ENCODE results near the gene PIK3C2A.

The PIK3C2A gene

GRCh38 chr11:17163736-17164135 is 44.0 kb downstream of the PIK3C2A start:
- DNase-seq: no peak
- Histone ChIP-seq H3K9me3 (ENCODE audit: control insufficient read depth, low read length) (no peaks in the 10 kb centered on the region), H3K27ac (ENCODE audit: insufficient read depth, low read length, poor library complexity, severe bottlenecking) (no peak overlapping the region), H3K36me3 (ENCODE audit: control insufficient read depth, insufficient read depth, low read length) (no peaks in the 10 kb centered on the region), H3K27me3 (replicated peaks; ENCODE audit: control insufficient read depth, insufficient read depth, low read length, poor library complexity, severe bottlenecking) (no peaks in the 10 kb centered on the region), H3K4me1 (ENCODE audit: control insufficient read depth, insufficient read depth, low read length, poor library complexity, severe bottlenecking) (peaks cover 7% of the 10 kb centered on the region), H3K4me3 (ENCODE audit: insufficient read depth, low read depth, low read length, poor library complexity, severe bottlenecking) (no peak overlapping the region)

GRCh38 chr11:17163291-17163690 is 44.5 kb downstream of the PIK3C2A start:
- peaks cover 7% of the 10 kb centered on the region for H3K4me1 ChIP-seq (ENCODE audit: control insufficient read depth, insufficient read depth, low read length, poor library complexity, severe bottlenecking)
- no peaks in the 10 kb centered on the region for H3K36me3 ChIP-seq (ENCODE audit: control insufficient read depth, insufficient read depth, low read length)
- no peaks in the 10 kb centered on the region for H3K9me3 ChIP-seq (ENCODE audit: control insufficient read depth, low read length)
- no peak overlapping the region for H3K27ac ChIP-seq (ENCODE audit: insufficient read depth, low read length, poor library complexity, severe bottlenecking)
- H3K27me3 ChIP-seq (replicated peaks; ENCODE audit: control insufficient read depth, insufficient read depth, low read length, poor library complexity, severe bottlenecking): no peaks in the 10 kb centered on the region
- DNase-seq: no peak
- no peak overlapping the region for H3K4me3 ChIP-seq (ENCODE audit: insufficient read depth, low read depth, low read length, poor library complexity, severe bottlenecking)

- H3K4me1 ChIP-seq (ENCODE audit: control insufficient read depth, insufficient read depth, low read length, poor library complexity, severe bottlenecking): peaks cover 7% of the 10 kb centered on the region
- H3K4me3 ChIP-seq (ENCODE audit: insufficient read depth, low read depth, low read length, poor library complexity, severe bottlenecking): no peak overlapping the region
- no peaks in the 10 kb centered on the region for H3K27me3 ChIP-seq (replicated peaks; ENCODE audit: control insufficient read depth, insufficient read depth, low read length, poor library complexity, severe bottlenecking)
- no peak overlapping the region for H3K27ac ChIP-seq (ENCODE audit: insufficient read depth, low read length, poor library complexity, severe bottlenecking)
- no peaks in the 10 kb centered on the region for H3K9me3 ChIP-seq (ENCODE audit: control insufficient read depth, low read length)
- no peak for DNase-seq
- H3K36me3 ChIP-seq (ENCODE audit: control insufficient read depth, insufficient read depth, low read length): no peaks in the 10 kb centered on the region
These were observed 45.4 kb downstream of the PIK3C2A start for GRCh38 chr11:17162376-17162775.

- DNase-seq: no peak
- Histone ChIP-seq H3K27me3 (replicated peaks; ENCODE audit: control insufficient read depth, insufficient read depth, low read length, poor library complexity, severe bottlenecking) (no peaks in the 10 kb centered on the region), H3K4me3 (ENCODE audit: insufficient read depth, low read depth, low read length, poor library complexity, severe bottlenecking) (no peak overlapping the region), H3K9me3 (ENCODE audit: control insufficient read depth, low read length) (no peaks in the 10 kb centered on the region), H3K4me1 (ENCODE audit: control insufficient read depth, insufficient read depth, low read length, poor library complexity, severe bottlenecking) (peaks cover 7% of the 10 kb centered on the region), H3K27ac (ENCODE audit: insufficient read depth, low read length, poor library complexity, severe bottlenecking) (no peak overlapping the region), H3K36me3 (ENCODE audit: control insufficient read depth, insufficient read depth, low read length) (no peaks in the 10 kb centered on the region)
These were observed 46.3 kb downstream of the PIK3C2A start for GRCh38 chr11:17161515-17161914.

- H3K9me3 ChIP-seq (ENCODE audit: control insufficient read depth, low read length): no peaks in the 10 kb centered on the region
- H3K4me3 ChIP-seq (ENCODE audit: insufficient read depth, low read depth, low read length, poor library complexity, severe bottlenecking): no peak overlapping the region
- H3K27me3 ChIP-seq (replicated peaks; ENCODE audit: control insufficient read depth, insufficient read depth, low read length, poor library complexity, severe bottlenecking): no peaks in the 10 kb centered on the region
- DNase-seq: no peak
- no peaks in the 10 kb centered on the region for H3K36me3 ChIP-seq (ENCODE audit: control insufficient read depth, insufficient read depth, low read length)
- H3K27ac ChIP-seq (ENCODE audit: insufficient read depth, low read length, poor library complexity, severe bottlenecking): no peak overlapping the region
- H3K4me1 ChIP-seq (ENCODE audit: control insufficient read depth, insufficient read depth, low read length, poor library complexity, severe bottlenecking): peaks cover 7% of the 10 kb centered on the region
These were observed 48.3 kb downstream of the PIK3C2A start for GRCh38 chr11:17159441-17159840.
